ENCODE data around the gene KCTD17.

GRCh38 chr22:37030560-37031281, 20.8 kb upstream of the KCTD17 start:
- TF ChIP-seq CTCF (IDR thresholded peaks at IDR 0.05; ENCODE audit: insufficient read depth, low read length): no peak
- no peak for TF ChIP-seq SPI1 (IDR thresholded peaks at IDR 0.05; ENCODE audit: borderline replicate concordance, low read depth)
- no peak for TF ChIP-seq POLR2AphosphoS5 (IDR thresholded peaks at IDR 0.05; ENCODE audit: low read depth)
- TF ChIP-seq, protein P1, sequence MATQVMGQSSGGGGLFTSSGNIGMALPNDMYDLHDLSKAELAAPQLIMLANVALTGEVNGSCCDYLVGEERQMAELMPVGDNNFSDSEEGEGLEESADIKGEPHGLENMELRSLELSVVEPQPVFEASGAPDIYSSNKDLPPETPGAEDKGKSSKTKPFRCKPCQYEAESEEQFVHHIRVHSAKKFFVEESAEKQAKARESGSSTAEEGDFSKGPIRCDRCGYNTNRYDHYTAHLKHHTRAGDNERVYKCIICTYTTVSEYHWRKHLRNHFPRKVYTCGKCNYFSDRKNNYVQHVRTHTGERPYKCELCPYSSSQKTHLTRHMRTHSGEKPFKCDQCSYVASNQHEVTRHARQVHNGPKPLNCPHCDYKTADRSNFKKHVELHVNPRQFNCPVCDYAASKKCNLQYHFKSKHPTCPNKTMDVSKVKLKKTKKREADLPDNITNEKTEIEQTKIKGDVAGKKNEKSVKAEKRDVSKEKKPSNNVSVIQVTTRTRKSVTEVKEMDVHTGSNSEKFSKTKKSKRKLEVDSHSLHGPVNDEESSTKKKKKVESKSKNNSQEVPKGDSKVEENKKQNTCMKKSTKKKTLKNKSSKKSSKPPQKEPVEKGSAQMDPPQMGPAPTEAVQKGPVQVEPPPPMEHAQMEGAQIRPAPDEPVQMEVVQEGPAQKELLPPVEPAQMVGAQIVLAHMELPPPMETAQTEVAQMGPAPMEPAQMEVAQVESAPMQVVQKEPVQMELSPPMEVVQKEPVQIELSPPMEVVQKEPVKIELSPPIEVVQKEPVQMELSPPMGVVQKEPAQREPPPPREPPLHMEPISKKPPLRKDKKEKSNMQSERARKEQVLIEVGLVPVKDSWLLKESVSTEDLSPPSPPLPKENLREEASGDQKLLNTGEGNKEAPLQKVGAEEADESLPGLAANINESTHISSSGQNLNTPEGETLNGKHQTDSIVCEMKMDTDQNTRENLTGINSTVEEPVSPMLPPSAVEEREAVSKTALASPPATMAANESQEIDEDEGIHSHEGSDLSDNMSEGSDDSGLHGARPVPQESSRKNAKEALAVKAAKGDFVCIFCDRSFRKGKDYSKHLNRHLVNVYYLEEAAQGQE (IDR thresholded peaks at IDR 0.05; ENCODE audit: insufficient replicate concordance, low read depth): no peak

Data from HL-60 (cell line).